Heart left ventricle (tissue), 16 donors: ENCODE measurements around the gene XK. TPM values are rescaled to one million over a fixed set of nuclear protein-coding genes. Genes with fewer than 3 reads are reported as not detected.

Experiments
- ATAC-seq, 4 donors: fragments of 200-7000 bp; cut with Tn5 transposase; one replicate each; pipeline ENCODE4 v1.9.1; 2020 to 2022; ENCODE audit warnings: moderate library complexity in 4 of 4, mild to moderate bottlenecking in 3 of 4, moderate number of reproducible peaks in 1 of 4
- DNase-seq, 5 donors: peaks; one replicate each; pipeline ENCODE4 v3.0.0-alpha.2; 2020
- H3K27ac ChIP-seq, 12 donors: fragments of 200-600 bp; sonication (generic) in 4 of 12; one replicate each; pipeline versions ENCODE4 v1.5.0 to v1.8.0; 2016 to 2022; ENCODE audit warnings: mild to moderate bottlenecking in 2 of 12
- H3K27me3 ChIP-seq, 9 donors: fragments of 200-600 bp; sonication (generic) in 2 of 9; one replicate each; pipeline versions ENCODE4 v1.5.1 to v1.8.0; 2016 to 2022; ENCODE audit warnings: mild to moderate bottlenecking in 3 of 9
- H3K36me3 ChIP-seq, 9 donors: fragments of 200-600 bp; sonication (generic) in 2 of 9; one replicate each; pipeline versions ENCODE4 v1.5.0 to v1.8.0; 2018 to 2022; ENCODE audit warnings: mild to moderate bottlenecking in 2 of 9
- H3K4me1 ChIP-seq, 12 donors: fragments of 200-600 bp; sonication (generic) in 4 of 12; one replicate each; pipeline versions ENCODE4 v1.5.0 to v1.8.0; 2016 to 2022; ENCODE audit warnings: mild to moderate bottlenecking in 3 of 12
- H3K4me3 ChIP-seq, 12 donors: fragments of 200-600 bp; sonication (generic) in 4 of 12; one replicate each; pipeline versions ENCODE4 v1.5.0 to v1.8.0; 2017 to 2022; ENCODE audit warnings: mild to moderate bottlenecking in 9 of 12, moderate library complexity in 4 of 12
- H3K9me3 ChIP-seq, 12 donors: fragments of 200-600 bp; sonication (generic) in 4 of 12; one replicate each; pipeline versions ENCODE4 v1.5.0 to v1.8.0; 2016 to 2022; ENCODE audit warnings: mild to moderate bottlenecking in 1 of 12
- CTCF ChIP-seq, 12 donors: fragments of 200-600 bp; sonication (generic) in 4 of 12; IDR thresholded peaks; one replicate each; pipeline versions ENCODE4 v1.5.0 to v1.8.0; 2018 to 2022; ENCODE audit warnings: antibody characterized with exemption in 12 of 12, mild to moderate bottlenecking in 5 of 12
- POLR2A ChIP-seq, 2 donors: fragments of 450-650 bp; IDR thresholded peaks; one replicate each; pipeline ENCODE4 v1.6.1; 2017; ENCODE audit warnings: antibody characterized with exemption in 2 of 2, mild to moderate bottlenecking in 2 of 2, moderate library complexity in 2 of 2
- WGBS, 4 donors: extraction: QIAGEN DNeasy Blood & Tissue Kit in 2 of 4; methylation state at CpG; one replicate each; pipeline versions ENCODE4 v1.1.5 to v1.1.7; 2013 to 2018; 5-methylcytosine and 5-hydroxymethylcytosine counted together
- intact Hi-C, 10 donors: fragments of 100-400 bp; cut with DNase I; formaldehyde crosslinking; loops; one replicate each; pipeline versions ENCODE4 v1.11.1 to v1.14.2; 2022
- long read RNA-seq, 3 donors: library from polyadenylated mRNA; unstranded; transcript quantifications; one replicate each; pipeline ENCODE4 v2.0.0, GENCODE V29; 2020 to 2021
- polyA plus RNA-seq, 2 donors: library from polyadenylated mRNA; stranded (reverse); fragments of 200-250 nt; gene quantifications; one replicate each; pipeline ENCODE4 v1.2.3, GENCODE V29; 2013
- total RNA-seq, 9 donors: library from RNA; depleted of rRNA in 2 of 9; stranded (reverse); fragments of >200 nt in 2 of 9; fragmentation: NEBNext Ultra II Directional in 3 of 9; extraction: Animal tissue kit (Norgen Biotek cat#: 25700) in 3 of 9; gene quantifications; one replicate each; pipeline versions ENCODE4 v1.1.0 to v1.2.4, GENCODE V29; 2016 to 2023
- donor health status: ischemic (EF 13 %, LVEDD 7.1; RV severe dilation, severe dysfunction).
- donor health status: healthy with polysubstance abuse.
- donor health status: DM: no; HTN: yes; CAD: no.
- donor health status: DM: no; HTN: no; CAD: no.
- donor health status: ischemic (EF 25% LVEDD 6.9; RV normal size, moderate dysfunction).
- donor health status: ischemic (EF 25% LVEDD 5.7; RV mildly dilated, moderate dysfunction).
- donor health status: healthy.
- donor health status: DM: yes; HTN: yes; CAD: no.
- donor health status: ischemic (EF 35%, LVEDD 5.7; RV mildly dilated, moderate dysfunction).
- donor health status: nonischemic (EF 11% LVEDD 7.7; RV severe dilation, severe dysfunction).
- donor health status: DM: yes; HTN: yes; CAD: no.
- donor health status: PGD.
- donor health status: ischemic (EF 29% LVEDD 5.4; RV normal size, mild dysfunction).
- donor health status: nonischemic (EF 23%, LVEDD 6.1; RV moderate dilation, normal function).

The XK gene
- total RNA-seq (10 to 100 TPM in 5 of 9 donors, 1 to 10 TPM in 4; 5.0 to 16.4 (median 10.8) TPM), polyA plus RNA-seq (1 to 10 TPM; 2.6 to 4.3 TPM)
- long read RNA-seq, donor 1, full-length matches to known transcripts = 9 of 12 reads
- long read RNA-seq, donor 1, partial matches to known transcripts = 2 of 12 reads
- long read RNA-seq, donor 1, other reads (novel, unspliced or antisense) = 1 of 12 reads
- long read RNA-seq, donor 2, full-length matches to known transcripts = 12 of 15 reads
- long read RNA-seq, donor 2, partial matches to known transcripts = 1 of 15 reads
- long read RNA-seq, donor 2, other reads (novel, unspliced or antisense) = 2 of 15 reads
- long read RNA-seq, donor 3, full-length matches to known transcripts = 26 of 28 reads
- long read RNA-seq, donor 3, partial matches to known transcripts = 0 of 28 reads
- long read RNA-seq, donor 3, other reads (novel, unspliced or antisense) = 2 of 28 reads

GRCh38 chrX:37685381-37686359, at the start of gene XK:
TSS of gene XK (plus strand) at chrX:37685791. CDS start at chrX:37685962, 171 bp downstream.
- intact Hi-C loops = loop anchor here in 2 of 10 donors (10.0 kb wide), 2 partner anchors 81 to 111 kb away; partner anchors contain the start of gene LANCL3 (in 1 of the 2)
- Histone ChIP-seq H3K27me3 (peaks cover 0 to 14% (median 0%) of the 10 kb centered on the region in 9 donors), H3K4me3 (peak within 1 kb of the TSS in 11 of 12 donors; percentile 39 to 63 (median 56)), H3K36me3 (no peaks in the 10 kb centered on the region), H3K27ac (peak within 1 kb of the TSS; percentile 51 to 89 (median 78)), H3K4me1 (peaks cover 0 to 3% (median 0%) of the 10 kb centered on the region in 12 donors), H3K9me3 (no peaks in the 10 kb centered on the region)
- ATAC-seq = peak; percentile 48 to 86 (median 72)
- DNase-seq = peak; percentile 18 to 74 (median 52)
- TF ChIP-seq POLR2A (IDR thresholded peaks at IDR 0.05) (no peak), CTCF (IDR thresholded peaks at IDR 0.05) (no peak)
- 3 to 48% (median 21%) methylated on average over 40 to 100 of the region's 100 CpGs for WGBS, 4 donors

GRCh38 chrX:37638047-37638446, 47.5 kb upstream of the XK start:
- ATAC-seq (no peak), DNase-seq (no peak)
- Histone ChIP-seq H3K4me3 (no peak overlapping the region), H3K9me3 (peaks cover 0 to 5% (median 0%) of the 10 kb centered on the region in 12 donors), H3K27ac (no peak overlapping the region), H3K36me3 (no peaks in the 10 kb centered on the region), H3K4me1 (no peaks in the 10 kb centered on the region), H3K27me3 (peaks cover 0 to 6% (median 0%) of the 10 kb centered on the region in 9 donors)
- no peak for TF ChIP-seq POLR2A (IDR thresholded peaks at IDR 0.05)
- TF ChIP-seq CTCF (IDR thresholded peaks at IDR 0.05) = no peak
- intact Hi-C loops = no loop called here

GRCh38 chrX:37640142-37640541, 45.4 kb upstream of the XK start:
- ATAC-seq = no peak
- Histone ChIP-seq H3K4me3 (no peak overlapping the region), H3K27ac (no peak overlapping the region), H3K9me3 (no peaks in the 10 kb centered on the region), H3K4me1 (no peaks in the 10 kb centered on the region), H3K27me3 (peaks cover 0 to 6% (median 0%) of the 10 kb centered on the region in 9 donors), H3K36me3 (no peaks in the 10 kb centered on the region)
- DNase-seq = no peak
- no peak for TF ChIP-seq CTCF (IDR thresholded peaks at IDR 0.05)
- TF ChIP-seq POLR2A (IDR thresholded peaks at IDR 0.05) = no peak
- intact Hi-C loops = no loop called here
- WGBS, 4 donors = 71 to 83% (median 74%) methylated on average over 5 of the region's 5 CpGs
